GM12864 (cell line): ENCODE results near the gene RDM1.

Experiments
- DNase-seq: peaks from one replicate; pipeline ENCODE4 v3.0.0-alpha.2; 2011; ENCODE audit warnings: low read depth
- H3K4me3 ChIP-seq: 2 replicates; pipeline ENCODE4 v1.5.1; 2011; ENCODE audit warnings: mild to moderate bottlenecking, low read depth, low read length, control low read depth
- CTCF ChIP-seq: IDR thresholded peaks from 2 replicates; pipeline ENCODE4 v1.5.1; 2011; ENCODE audit warnings: low read depth, mild to moderate bottlenecking, moderate library complexity, low read length, control low read depth, inconsistent platforms; ENCODE audit errors: missing control alignments

The RDM1 gene

GRCh38 chr17:35870906-35871819, 59.4 kb downstream of the RDM1 start:
- TF ChIP-seq CTCF, result no peak
- no peak overlapping the region for H3K4me3 ChIP-seq
- no peak for DNase-seq

- no peak within 1 kb of the TSS for H3K4me3 ChIP-seq
- no peak for DNase-seq
- TF ChIP-seq CTCF, result no peak
These were observed 61.8 kb downstream of the RDM1 start, which contains the start of gene HEATR9 for GRCh38 chr17:35868737-35869136. Gene HEATR9 (minus strand): TSS chr17:35868891. CDS start chr17:35868742, 149 bp downstream.
